GM19324 (cell line): Measurements from ENCODE around the gene GTF3C1.

Experiments
- ATAC-seq: cut with Tn5 transposase; IDR thresholded peaks from one replicate; pipeline ENCODE4 v1.9.1; 2021; ENCODE audit warnings: mild to moderate bottlenecking, moderate library complexity; ENCODE audit not compliant: unreplicated experiment, low FRiP score

GTF3C1 gene

GRCh38 chr16:27429981-27430441 is 119.7 kb downstream of the GTF3C1 start:
- no peak for ATAC-seq

- no peak for ATAC-seq
Measured at GRCh38 chr16:27429330-27429871, 120.3 kb downstream of the GTF3C1 start.

- no peak for ATAC-seq
Measured at GRCh38 chr16:27428026-27428785, 121.5 kb downstream of the GTF3C1 start.

GRCh38 chr16:27427538-27427937 is 122.2 kb downstream of the GTF3C1 start:
- ATAC-seq = no peak

GRCh38 chr16:27426423-27427408 is 123.0 kb downstream of the GTF3C1 start:
- ATAC-seq = peak; percentile 94

GRCh38 chr16:27425961-27426360 is 123.8 kb downstream of the GTF3C1 start:
- ATAC-seq = no peak

GRCh38 chr16:27424772-27425498 is 124.8 kb downstream of the GTF3C1 start:
- ATAC-seq = no peak

GRCh38 chr16:27421961-27422740 is 127.6 kb downstream of the GTF3C1 start:
- no peak for ATAC-seq

GRCh38 chr16:27417047-27417671 is 132.6 kb downstream of the GTF3C1 start:
- ATAC-seq = no peak

GRCh38 chr16:27414788-27415431 is 134.8 kb downstream of the GTF3C1 start:
- no peak for ATAC-seq

GRCh38 chr16:27413956-27414355 is 135.8 kb downstream of the GTF3C1 start:
- no peak for ATAC-seq

GRCh38 chr16:27410761-27411160 is 139.0 kb downstream of the GTF3C1 start:
- no peak for ATAC-seq
